Activated naive CD4-positive, alpha-beta T cell treated with anti-CD3 and anti-CD28 coated beads, Interleukin-2, amount 50 U/mL, for 72 hours (primary cell): ENCODE results near the gene SCLY. TPM values are rescaled to one million over a fixed set of nuclear protein-coding genes. Genes with fewer than 3 reads are reported as not detected.
A peak's percentile ranks its signal among the peaks of the same experiment; 100 is the strongest.

Experiments
- ATAC-seq, 2 donors: fragments of 150-1000 bp; cut with Tn5 transposase; 2 replicates each; pipeline ENCODE4 v1.10.0; 2021; ENCODE audit warnings: mild to moderate bottlenecking in 2 of 2, moderate library complexity in 2 of 2
- DNase-seq, 2 donors: peaks; one replicate each; pipeline ENCODE4 v3.0.0; 2021 to 2022; ENCODE audit warnings: low spot score in 2 of 2
- H3K27ac Mint-ChIP-seq, 2 donors: one replicate each; pipeline ENCODE4 v1.8.0; 2022; ENCODE audit warnings: mild to moderate bottlenecking in 2 of 2, mixed read lengths in 2 of 2
- H3K36me3 Mint-ChIP-seq, 2 donors: one replicate each; pipeline ENCODE4 v1.8.0; 2022; ENCODE audit warnings: mixed read lengths in 2 of 2
- H3K9me3 Mint-ChIP-seq, 2 donors: one replicate each; pipeline ENCODE4 v1.8.0; 2022; ENCODE audit warnings: mixed read lengths in 2 of 2
- total RNA-seq, 2 donors: library from RNA; stranded (reverse); gene quantifications; one replicate each; pipeline ENCODE4 v1.2.3, GENCODE V29; 2022

Gene SCLY
- total RNA-seq, 2 donors from 2014 or later: 58.0 to 75.2 TPM

- no peak overlapping the region for H3K27ac Mint-ChIP-seq
- DNase-seq (no peak), ATAC-seq (no peak)
- H3K36me3 Mint-ChIP-seq: no peaks in the 10 kb centered on the region
- no peaks in the 10 kb centered on the region for H3K9me3 Mint-ChIP-seq
Measured at GRCh38 chr2:238142382-238143205, 81.8 kb downstream of the SCLY start.

- Mint-ChIP-seq H3K36me3 (no peaks in the 10 kb centered on the region), H3K9me3 (no peaks in the 10 kb centered on the region), H3K27ac (peak overlapping the region; percentile 22 to 57)
- peak in 1 of 2 donors; percentile 47 for ATAC-seq
- no peak for DNase-seq
Measured at GRCh38 chr2:238143239-238143951, 82.6 kb downstream of the SCLY start.

GRCh38 chr2:238144262-238144661, 83.5 kb downstream of the SCLY start:
- Mint-ChIP-seq H3K36me3 (no peaks in the 10 kb centered on the region), H3K9me3 (no peaks in the 10 kb centered on the region), H3K27ac (no peak overlapping the region)
- no peak for DNase-seq
- no peak for ATAC-seq

GRCh38 chr2:238145046-238145445, 84.2 kb downstream of the SCLY start:
- Mint-ChIP-seq H3K36me3 (no peaks in the 10 kb centered on the region), H3K27ac (no peak overlapping the region), H3K9me3 (no peaks in the 10 kb centered on the region)
- DNase-seq: no peak
- no peak for ATAC-seq

- H3K27ac Mint-ChIP-seq: no peak overlapping the region
- no peaks in the 10 kb centered on the region for H3K36me3 Mint-ChIP-seq
- no peak for DNase-seq
- H3K9me3 Mint-ChIP-seq: no peaks in the 10 kb centered on the region
- ATAC-seq: no peak
Measured at GRCh38 chr2:238145851-238146250, 85.0 kb downstream of the SCLY start.

GRCh38 chr2:238146884-238147544, 86.2 kb downstream of the SCLY start:
- H3K36me3 Mint-ChIP-seq: no peaks in the 10 kb centered on the region
- H3K27ac Mint-ChIP-seq: no peak overlapping the region
- DNase-seq (no peak), ATAC-seq (no peak)
- no peaks in the 10 kb centered on the region for H3K9me3 Mint-ChIP-seq

- no peak for DNase-seq
- Mint-ChIP-seq H3K36me3 (no peaks in the 10 kb centered on the region), H3K9me3 (peaks cover 0 to 2% of the 10 kb centered on the region in 2 donors), H3K27ac (no peak overlapping the region)
- ATAC-seq: no peak
Measured at GRCh38 chr2:238148981-238149380, 88.2 kb downstream of the SCLY start.

Other genes with a start within 250 kb of the SCLY start
- gene RAMP1, start 201.4 kb upstream of the SCLY start, total RNA-seq: under 1 TPM in 1 of 2 donors, not detected in 1; 0.47 TPM
- 100 to 1,000 TPM in 1 of 2 donors, 10 to 100 TPM in 1; 64.5 to 175 TPM for gene UBE2F, start 94.0 kb upstream of the SCLY start, total RNA-seq
- gene ESPNL, start 39.3 kb downstream of the SCLY start, total RNA-seq: under 1 TPM; 0.18 to 0.43 TPM
- gene KLHL30, start 77.7 kb downstream of the SCLY start, total RNA-seq: not detected
- under 1 TPM in 1 of 2 donors, not detected in 1; 0.60 TPM for gene ERFE, start 98.0 kb downstream of the SCLY start, total RNA-seq
- 10 to 100 TPM; 40.7 to 64.8 TPM for gene ILKAP, start 142.7 kb downstream of the SCLY start, total RNA-seq
- gene HES6, start 179.0 kb downstream of the SCLY start, total RNA-seq: 1 to 10 TPM; 4.7 to 5.1 TPM
- gene PER2, start 227.6 kb downstream of the SCLY start, total RNA-seq: 10 to 100 TPM; 11.5 to 15.0 TPM